Peyer's patch (tissue), 4 donors: ENCODE data around the gene LIG1.

Experiments
- POLR2A ChIP-seq, 2 donors: fragments of 450-650 bp; IDR thresholded peaks; one replicate each; pipeline ENCODE4 v1.5.1; 2017; ENCODE audit warnings: antibody characterized with exemption in 2 of 2, mild to moderate bottlenecking in 2 of 2, moderate library complexity in 2 of 2
- TF ChIP-seq, protein P1 (sequence below), 6 experiments: fragments of 450-650 bp in 4 of 6; fragments of 200-600 bp in 2 of 6; sonication (generic) in 1 of 6; IDR thresholded peaks; one replicate each; pipeline ENCODE4 v1.5.1; 2017 to 2019; ENCODE audit warnings: antibody characterized with exemption in 6 of 6, mild to moderate bottlenecking in 3 of 6, moderate library complexity in 1 of 6

GRCh38 chr19:48095612-48096175 is 74.5 kb downstream of the LIG1 start:
- TF ChIP-seq, protein P1, sequence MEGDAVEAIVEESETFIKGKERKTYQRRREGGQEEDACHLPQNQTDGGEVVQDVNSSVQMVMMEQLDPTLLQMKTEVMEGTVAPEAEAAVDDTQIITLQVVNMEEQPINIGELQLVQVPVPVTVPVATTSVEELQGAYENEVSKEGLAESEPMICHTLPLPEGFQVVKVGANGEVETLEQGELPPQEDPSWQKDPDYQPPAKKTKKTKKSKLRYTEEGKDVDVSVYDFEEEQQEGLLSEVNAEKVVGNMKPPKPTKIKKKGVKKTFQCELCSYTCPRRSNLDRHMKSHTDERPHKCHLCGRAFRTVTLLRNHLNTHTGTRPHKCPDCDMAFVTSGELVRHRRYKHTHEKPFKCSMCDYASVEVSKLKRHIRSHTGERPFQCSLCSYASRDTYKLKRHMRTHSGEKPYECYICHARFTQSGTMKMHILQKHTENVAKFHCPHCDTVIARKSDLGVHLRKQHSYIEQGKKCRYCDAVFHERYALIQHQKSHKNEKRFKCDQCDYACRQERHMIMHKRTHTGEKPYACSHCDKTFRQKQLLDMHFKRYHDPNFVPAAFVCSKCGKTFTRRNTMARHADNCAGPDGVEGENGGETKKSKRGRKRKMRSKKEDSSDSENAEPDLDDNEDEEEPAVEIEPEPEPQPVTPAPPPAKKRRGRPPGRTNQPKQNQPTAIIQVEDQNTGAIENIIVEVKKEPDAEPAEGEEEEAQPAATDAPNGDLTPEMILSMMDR (IDR thresholded peaks at IDR 0.05): no peak
- no peak for TF ChIP-seq POLR2A (IDR thresholded peaks at IDR 0.05)
